SHP77 treated with DMSO at 0.1 percent for 48 hours (cell line): ENCODE data around the gene RNF133.
"Not testable (repeated sequence)": the region's sequence is repeated elsewhere in the genome, so short reads cannot be mapped to it uniquely, and the experiment has no call there.

Source experiments
- DNase-seq: peaks from one replicate; lab custom pipeline; 2025; lab: John Stamatoyannopoulos, UW

Gene RNF133

DNA sequence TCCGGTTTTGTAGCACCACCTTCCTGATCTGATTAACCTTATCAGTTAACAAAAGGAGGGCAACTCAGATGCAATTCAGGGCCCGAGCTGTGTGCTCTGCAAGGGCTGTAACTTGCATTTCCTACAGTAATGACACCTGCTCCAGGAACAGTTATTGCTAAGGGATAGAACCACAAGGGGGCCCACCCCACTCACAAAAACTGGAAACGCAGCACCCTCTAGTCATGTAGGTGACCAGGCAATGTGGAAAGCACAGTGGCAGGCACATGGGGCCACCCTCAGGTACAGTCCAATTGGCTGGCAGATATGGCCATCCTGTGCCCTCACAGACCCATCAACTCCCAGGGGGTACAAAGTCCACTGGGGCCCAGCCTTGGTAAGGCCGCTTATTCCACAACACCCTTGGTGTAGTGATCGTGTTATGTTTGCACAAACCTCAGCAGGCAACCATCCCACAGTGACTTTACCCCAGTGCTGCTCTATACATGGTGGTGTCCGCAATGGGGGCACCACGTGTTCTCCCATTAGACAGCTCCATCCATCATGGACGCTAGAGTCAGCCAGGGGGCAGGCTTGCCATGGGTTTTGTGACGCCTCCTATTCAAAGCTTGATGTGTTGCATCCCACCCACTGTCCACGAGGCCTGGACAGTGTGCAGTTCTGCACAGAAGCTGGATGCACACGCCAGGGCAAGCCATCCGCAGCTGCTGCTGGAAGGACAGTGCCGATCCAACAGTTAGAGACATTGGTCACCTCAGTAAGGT lies 9.4 kb downstream of the RNF133 start:
- peak; percentile 51 for DNase-seq

DNA sequence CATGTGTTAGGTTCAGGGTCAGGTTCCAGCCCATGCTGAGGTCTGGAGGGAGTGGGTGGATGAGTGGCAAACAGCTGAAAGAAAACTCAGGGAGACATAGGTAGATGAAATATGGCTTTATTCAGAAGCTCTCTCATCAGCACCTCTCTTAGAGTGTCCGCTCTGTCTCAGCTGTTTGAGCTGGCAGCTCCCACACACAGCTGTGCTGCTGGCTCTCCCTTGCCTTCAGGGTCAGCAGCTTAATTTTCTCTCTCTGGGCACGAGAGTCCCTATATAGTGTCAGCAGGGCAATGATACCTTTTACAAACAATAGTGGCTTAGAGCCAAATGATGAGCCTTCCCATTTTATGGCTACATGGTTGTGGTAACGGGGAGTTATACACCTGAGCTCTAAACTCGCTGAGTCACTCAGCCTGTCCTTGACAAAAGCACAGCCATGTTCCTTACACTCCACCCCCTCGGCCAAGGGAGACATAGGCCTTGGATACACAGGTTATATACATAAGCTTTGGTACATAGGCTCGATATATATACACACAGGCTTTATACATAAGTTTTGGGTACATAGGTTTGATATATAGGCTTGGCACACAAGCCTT lies 10.4 kb downstream of the RNF133 start:
- peak; percentile 62 for DNase-seq

DNA sequence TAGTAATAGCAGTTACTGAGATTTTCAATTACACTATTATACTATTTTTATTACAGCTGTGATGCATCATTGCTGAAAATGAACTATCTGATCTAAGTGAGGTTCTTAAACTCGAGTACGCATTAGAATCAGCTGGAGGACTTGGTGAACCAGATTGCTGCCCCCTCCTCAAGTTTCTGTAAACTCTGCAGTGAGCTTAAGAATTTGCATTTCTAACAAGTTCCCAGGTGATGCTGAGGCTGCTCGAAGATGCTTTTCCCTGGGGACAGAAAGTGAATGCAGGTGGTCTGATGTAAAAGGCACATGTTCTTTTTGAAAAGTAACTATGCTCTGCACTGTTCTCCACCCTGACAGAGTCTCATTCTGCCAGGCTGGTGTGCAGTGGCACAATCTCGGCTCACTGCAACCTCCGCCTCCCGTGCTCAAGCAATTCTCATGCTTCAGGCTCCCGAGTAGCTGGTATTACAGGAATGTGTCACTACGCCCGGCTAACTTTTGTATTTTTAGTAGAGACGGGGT lies 12.5 kb downstream of the RNF133 start:
- no peak for DNase-seq

DNA sequence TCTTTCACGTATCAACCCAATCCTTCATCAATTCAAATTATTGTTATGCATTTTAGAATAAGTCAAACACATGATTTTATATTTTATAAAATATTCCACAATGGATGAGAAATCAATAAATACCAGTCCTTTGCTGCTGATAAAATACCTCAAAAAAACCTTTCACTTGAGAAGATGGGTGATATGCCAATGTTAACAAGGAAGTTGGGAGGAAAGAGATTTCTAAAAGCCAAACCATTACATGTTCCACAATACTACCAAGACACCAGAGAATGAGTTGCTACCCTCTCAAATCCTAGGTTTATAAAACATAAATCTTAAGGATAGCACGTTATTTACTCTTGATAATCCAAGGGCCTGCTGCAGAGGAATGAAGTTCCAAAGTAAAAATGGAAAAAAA lies 14.4 kb downstream of the RNF133 start:
- DNase-seq: no peak

DNA sequence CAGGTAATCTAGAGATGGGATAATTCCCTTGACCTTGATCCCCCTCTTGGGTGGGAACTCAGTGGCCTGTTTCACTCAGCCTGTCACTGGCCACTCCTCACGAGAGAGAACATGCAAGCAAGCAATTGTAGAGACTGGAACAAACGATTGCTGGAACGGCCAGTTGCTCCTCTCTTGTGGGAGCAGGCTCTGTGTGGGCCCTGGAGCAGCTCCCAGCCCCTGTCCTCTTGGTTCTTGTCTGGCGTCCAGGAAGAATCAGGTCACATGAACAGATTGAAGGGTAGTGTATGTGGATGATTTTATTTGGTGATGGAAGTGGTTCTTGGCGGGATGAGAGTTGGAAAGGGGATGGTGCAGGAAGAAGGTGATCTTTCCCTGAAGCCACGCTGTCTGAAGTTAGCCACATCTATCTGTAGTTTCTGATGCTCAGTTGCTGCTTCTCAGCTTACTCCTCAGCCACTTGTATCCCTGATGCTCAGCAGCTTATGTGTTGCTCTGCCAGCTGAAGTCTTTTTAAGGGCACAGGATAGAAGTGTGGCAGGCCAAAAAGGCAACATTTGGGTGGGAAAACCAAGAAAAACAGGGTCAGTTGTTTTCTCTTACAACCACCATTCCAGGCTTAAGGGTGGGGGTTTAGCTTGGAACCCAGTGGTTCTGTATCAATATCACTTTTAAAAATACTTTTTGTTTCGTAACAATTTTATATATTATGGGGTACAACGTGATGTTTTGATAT lies 15.9 kb downstream of the RNF133 start:
- DNase-seq: no peak

DNA sequence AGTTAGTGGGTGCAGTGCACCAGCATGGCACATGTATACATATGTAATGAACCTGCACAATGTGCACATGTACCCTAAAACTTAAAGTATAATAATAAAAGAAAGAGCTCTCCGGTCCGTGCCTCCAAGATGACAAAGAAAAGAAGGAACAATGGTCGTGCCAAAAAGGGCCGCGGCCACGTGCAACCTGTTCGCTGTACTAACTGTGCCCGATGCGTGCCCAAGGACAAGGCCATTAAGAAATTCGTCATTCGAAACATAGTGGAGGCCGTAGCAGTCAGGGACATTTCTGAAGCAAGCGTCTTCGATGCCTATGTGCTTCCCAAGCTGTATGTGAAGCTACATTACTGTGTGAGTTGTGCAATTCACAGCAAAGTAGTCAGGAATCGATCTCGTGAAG lies 17.7 kb downstream of the RNF133 start:
- not testable (repeated sequence) for DNase-seq

DNA sequence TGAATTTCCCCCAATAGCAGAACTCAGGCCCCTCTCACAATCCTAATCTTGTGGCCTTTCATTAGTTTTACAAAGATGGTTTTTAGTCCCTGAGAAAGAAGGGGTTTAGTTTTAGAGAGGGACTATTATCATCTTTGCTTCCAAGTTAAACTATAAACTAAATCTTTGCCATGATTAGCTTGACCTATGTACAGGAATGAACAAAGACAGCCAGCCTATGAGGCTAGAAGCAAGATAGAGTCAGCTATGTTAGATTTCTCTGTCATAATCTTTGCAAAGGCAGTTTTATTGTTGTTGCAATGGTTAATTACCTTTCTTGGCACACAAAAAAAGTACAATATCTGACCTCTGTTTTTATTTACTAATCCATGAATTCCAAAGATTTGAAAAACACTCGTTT lies 19.1 kb downstream of the RNF133 start:
- DNase-seq: no peak

DNA sequence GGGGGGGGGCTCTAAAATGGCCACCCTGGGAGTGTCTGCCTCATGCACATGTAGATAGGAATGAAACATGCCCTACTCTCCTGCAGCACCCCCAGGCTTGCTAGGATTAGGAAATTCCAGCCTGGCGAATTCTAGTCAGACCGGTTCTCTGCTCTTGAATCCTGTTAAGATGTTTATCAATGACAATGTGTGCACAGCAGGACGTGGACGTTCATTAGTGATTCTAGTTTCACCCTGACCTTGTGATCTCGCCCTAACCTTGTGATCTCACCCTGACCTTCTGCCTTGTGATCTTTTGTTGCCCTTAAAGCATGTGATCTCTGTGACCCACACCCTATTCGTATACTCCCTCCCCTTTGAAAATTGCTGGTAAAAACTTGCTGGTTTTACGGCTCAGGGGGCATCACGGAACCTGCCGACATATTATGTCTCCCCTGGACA lies 19.6 kb downstream of the RNF133 start:
- not testable (repeated sequence) for DNase-seq

DNA sequence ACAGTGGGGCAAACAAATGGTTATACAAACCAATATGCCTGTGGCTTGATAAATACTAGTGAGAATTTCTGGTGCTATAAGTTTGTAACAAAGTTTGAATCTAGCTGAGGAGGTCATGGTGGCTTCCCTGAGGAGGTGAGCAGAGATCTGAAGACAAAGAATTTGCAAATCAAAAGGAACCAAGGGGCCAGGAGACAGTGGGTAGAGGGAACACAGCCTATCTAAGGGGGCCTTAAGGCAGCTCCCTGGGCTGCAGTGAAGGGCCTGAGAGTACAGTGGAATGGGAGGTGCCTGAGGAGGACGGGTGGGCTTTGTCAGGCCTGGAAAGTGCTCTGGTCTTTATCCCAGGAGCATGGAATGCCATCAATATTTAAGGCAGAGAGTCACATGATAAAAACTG lies 21.8 kb downstream of the RNF133 start:
- DNase-seq: no peak

DNA sequence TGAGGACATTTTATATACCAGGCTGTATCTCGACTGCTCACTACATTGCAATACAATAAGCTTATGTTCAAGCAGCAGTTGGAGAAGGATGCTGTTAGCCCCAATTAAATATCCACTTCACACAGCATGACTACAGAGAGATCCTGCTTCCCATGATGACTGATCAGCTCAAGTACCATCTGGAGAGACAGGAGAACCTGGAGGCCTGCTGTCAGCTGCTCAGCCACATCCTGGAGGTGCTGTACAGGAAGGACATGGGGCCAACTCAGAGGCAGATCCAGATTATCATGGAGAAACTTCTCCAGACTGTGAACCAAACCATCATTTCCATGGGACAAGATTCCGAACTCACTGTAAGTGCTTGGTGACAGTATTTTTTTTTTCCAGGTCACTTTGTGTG lies 22.5 kb downstream of the RNF133 start:
- DNase-seq: peak; percentile 2

DNA sequence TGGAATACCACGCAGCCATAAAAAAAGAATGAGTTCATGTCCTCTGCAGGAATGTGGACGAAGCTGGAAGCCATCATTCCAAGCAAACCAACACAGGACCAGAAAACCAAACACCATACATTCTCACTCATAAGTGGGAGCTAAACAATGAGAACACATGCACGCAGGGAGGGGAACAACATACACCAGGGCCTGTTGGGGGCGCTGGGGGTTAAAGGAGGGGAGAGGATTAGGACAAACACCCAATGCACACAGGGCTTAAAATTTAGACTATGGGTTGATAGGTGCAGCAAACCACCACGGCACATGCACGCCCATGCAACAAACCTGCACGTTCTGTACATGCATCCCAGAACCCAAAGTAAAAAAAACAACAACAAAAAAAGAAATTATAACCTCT lies 23.3 kb downstream of the RNF133 start:
- no peak for DNase-seq

DNA sequence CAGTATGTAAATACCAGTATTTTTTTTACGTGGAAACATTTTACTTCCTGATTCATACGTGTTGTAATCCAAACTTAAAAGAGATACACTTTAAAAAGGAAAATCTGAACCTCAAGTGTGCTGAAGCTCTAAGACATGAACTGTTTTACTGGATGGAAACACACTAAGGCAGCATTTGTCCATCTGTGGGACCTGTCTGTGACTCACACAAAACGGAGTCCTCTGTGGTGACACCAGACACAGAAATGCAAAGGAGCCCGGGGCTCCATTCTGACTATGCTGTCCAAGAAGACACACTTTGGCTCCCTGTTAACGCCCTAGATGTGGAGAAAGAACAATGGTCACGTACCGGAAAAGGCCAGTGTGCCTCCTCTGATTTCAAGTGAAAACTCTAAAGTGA lies 23.9 kb downstream of the RNF133 start:
- DNase-seq: no peak

DNA sequence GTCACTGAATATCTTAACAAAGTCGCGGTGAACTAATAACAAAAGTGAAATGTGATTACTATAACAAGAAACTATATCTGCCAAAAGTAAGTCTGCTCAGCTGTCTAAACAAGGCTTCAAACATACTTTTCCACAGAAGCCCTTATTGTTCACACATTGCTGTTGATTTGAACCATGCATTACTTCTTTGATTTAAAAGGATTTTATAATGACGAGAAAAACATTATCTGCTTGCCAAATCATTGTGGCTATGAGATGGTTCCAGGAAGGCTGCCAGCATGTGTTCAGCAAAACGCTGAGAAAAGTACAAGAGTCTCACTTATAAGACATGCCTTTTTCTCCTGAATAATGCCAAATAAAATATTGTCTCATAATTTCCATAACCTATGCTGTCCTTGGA lies 24.4 kb downstream of the RNF133 start:
- no peak for DNase-seq

DNA sequence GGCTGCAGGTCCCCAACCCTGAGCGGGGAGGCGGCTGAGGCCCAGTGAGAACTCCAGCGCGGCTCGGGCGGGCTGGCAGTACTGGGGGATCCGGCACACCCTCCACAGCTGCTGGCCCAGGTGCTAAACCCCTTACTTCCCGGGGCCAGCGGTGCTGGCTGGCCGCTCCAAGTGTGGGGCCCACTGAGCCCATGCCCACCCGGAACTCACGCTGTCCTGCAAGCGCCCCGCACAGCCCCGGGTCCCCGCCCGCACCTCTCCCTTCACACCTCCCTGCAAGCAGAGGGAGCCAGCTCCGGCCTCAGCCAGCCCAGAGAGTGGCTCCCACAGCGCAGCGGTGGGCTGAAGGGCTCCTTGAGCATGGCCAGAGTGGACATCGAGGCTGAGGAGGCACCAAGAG lies 25.0 kb downstream of the RNF133 start:
- no peak for DNase-seq

DNA sequence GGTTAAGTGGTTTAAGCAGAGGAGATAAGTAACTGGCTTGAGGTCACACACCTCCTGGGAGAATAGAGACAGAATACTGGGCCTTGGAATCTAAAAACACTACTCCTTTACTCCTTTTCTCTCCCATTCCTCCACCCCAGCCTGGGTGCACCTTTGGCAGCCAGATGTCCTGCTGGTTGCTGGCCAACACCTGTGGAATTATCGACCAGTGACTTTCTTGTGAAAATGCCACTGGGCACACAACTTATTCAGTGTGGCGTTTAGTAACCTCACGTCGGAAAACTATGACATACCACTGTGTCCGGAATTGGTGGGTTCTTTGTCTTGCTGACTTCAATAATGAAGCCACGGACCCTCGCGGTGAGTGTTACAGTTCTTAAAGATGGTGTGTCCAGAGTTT lies 26.4 kb downstream of the RNF133 start:
- no peak for DNase-seq

DNA sequence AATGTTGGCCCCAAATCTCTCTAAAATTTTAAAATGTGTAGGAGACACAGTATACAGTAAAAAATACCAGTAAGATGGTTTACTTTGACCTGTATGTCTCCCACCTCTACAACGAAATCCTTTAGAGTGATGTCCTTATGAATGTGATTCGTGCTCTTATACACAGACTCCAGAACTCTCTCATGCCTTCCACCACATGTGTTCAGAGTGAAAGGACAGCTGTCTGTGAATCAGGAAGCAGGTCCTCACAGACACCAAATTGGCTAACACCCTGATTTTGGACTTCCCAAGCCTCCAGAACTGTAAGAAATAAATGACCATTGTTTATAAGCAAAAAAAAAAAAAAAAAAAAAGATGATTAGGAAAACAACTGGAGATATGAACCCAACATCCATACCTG lies 35.2 kb downstream of the RNF133 start:
- no peak for DNase-seq

DNA sequence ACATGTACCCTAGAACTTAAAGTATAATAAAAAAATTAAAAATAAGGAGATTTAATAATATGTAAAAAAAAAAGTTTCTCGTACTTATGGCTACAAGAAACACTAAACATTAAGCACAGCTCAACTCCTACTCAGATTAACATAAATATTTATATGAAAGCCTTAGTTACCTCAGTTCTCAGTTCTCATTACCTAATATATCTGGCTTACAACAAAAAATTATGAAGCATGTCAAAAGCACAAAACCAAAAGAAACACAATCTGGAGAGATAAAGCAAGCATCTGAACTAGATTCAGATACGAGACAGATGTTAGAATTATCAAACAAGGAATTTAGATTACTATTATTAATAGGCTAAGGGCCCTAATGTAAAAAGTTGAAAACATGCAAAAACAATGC lies 40.1 kb downstream of the RNF133 start:
- no peak for DNase-seq

DNA sequence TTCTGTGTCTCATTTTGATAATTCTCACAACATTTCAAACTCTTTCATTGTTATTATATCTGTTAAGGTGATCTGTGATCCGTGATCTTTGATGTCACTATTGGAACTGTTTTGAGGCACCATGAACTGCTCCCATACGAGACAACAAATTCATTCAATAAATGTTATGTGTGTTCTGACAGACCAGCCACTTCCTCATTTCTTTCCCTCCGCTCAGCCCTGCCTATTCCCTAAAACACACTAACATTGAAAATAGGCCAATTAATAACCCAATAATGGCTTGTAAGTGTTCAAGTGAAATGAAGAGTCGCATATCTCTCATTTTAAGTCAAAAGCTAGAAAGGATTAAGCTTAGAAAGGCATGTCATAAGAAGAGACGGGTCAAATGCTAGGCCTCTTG lies 45.2 kb downstream of the RNF133 start:
- DNase-seq: no peak

DNA sequence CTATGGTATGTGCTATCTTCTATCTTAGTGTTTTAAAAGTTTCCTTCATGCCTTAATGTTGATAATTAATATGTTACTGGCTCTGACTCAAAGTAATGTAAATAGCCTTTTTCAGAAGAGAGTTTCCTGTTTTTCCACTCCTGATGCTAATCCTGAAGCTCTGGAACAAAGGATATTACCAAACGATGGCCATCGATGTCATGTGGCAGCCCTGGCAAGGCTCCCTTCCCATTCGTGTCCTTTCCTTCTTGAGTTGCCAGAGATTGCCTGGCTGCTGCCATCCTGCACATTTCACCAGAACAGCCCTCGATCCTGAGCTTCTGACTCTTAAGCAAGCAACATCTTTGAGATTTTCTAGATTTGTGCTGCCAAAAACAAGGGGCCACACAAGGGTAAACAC lies 46.0 kb downstream of the RNF133 start:
- DNase-seq: no peak

DNA sequence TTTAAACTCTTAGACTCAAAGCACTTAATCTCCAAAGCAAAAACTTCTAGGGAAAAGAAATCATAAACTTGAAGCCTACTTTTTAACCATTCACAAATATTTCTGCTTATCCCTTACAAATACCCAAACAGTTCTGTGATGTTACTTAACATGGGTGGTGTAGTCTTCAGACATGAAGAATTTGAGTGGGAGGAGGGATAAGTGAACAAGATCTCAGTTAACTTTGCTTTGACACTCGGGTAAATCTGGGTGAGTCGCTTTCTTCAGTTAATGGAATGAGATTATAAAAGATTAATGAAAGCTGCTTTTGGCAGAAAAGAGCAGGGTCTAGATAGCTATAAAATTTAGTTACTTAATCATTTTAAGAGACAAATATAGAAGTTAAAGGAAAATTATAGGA lies 47.5 kb downstream of the RNF133 start:
- DNase-seq: no peak
